ENCODE measurements around the gene TNFSF4.
"Not testable (repeated sequence)": the region's sequence is repeated elsewhere in the genome, so short reads cannot be mapped to it uniquely, and the experiment has no call there.

The TNFSF4 gene

GRCh38 chr1:173239058-173239457, 31.9 kb upstream of the TNFSF4 start:
- no peak overlapping the region for H3K27ac ChIP-seq (ENCODE audit: insufficient read depth, low read depth, low read length, poor library complexity, severe bottlenecking)
- 93 to 97% methylated on average over 2 of the region's 2 CpGs for WGBS, 2 experiments
- H3K27me3 ChIP-seq (ENCODE audit: control insufficient read depth, insufficient read depth, low read length, poor library complexity, severe bottlenecking), result no peaks in the 10 kb centered on the region
- H3K4me3 ChIP-seq (ENCODE audit: insufficient read depth, low read depth, low read length), result no peak overlapping the region
- no peaks in the 10 kb centered on the region for H3K4me1 ChIP-seq (ENCODE audit: control insufficient read depth, insufficient read depth, low read length)
- H3K36me3 ChIP-seq (ENCODE audit: control insufficient read depth, insufficient read depth, low read length), result no peaks in the 10 kb centered on the region
- H3K9me3 ChIP-seq (ENCODE audit: control insufficient read depth, low read length), result no peaks in the 10 kb centered on the region

GRCh38 chr1:173234899-173235298, 27.8 kb upstream of the TNFSF4 start:
- no peaks in the 10 kb centered on the region for H3K4me1 ChIP-seq (ENCODE audit: control insufficient read depth, insufficient read depth, low read length)
- WGBS, 2 experiments, result 88 to 93% methylated on average over 3 to 4 of the region's 4 CpGs

GRCh38 chr1:173234434-173234833, 27.3 kb upstream of the TNFSF4 start:
- WGBS, 2 experiments, result 80% methylated on average over 1 of the region's 3 CpGs; no CpG with 5 or more reads in 1 of the 2 experiments
- not testable (repeated sequence) for H3K4me3 ChIP-seq (ENCODE audit: insufficient read depth, low read depth, low read length); H3K4me1 ChIP-seq (ENCODE audit: control insufficient read depth, insufficient read depth, low read length); H3K9me3 ChIP-seq (ENCODE audit: control insufficient read depth, low read length); H3K36me3 ChIP-seq (ENCODE audit: control insufficient read depth, insufficient read depth, low read length); H3K27me3 ChIP-seq (ENCODE audit: control insufficient read depth, insufficient read depth, low read length, poor library complexity, severe bottlenecking); H3K27ac ChIP-seq (ENCODE audit: insufficient read depth, low read depth, low read length, poor library complexity, severe bottlenecking)

More at GRCh38 chr1:173234899-173235298, 27.8 kb upstream of the TNFSF4 start:
- Histone ChIP-seq H3K9me3 (ENCODE audit: control insufficient read depth, low read length) (no peaks in the 10 kb centered on the region), H3K27ac (ENCODE audit: insufficient read depth, low read depth, low read length, poor library complexity, severe bottlenecking) (no peak overlapping the region), H3K36me3 (ENCODE audit: control insufficient read depth, insufficient read depth, low read length) (no peaks in the 10 kb centered on the region), H3K4me3 (ENCODE audit: insufficient read depth, low read depth, low read length) (no peak overlapping the region), H3K27me3 (ENCODE audit: control insufficient read depth, insufficient read depth, low read length, poor library complexity, severe bottlenecking) (no peaks in the 10 kb centered on the region)

GRCh38 chr1:173229031-173229430, 21.9 kb upstream of the TNFSF4 start:
- not testable (repeated sequence) for H3K27ac ChIP-seq (ENCODE audit: insufficient read depth, low read depth, low read length, poor library complexity, severe bottlenecking); H3K27me3 ChIP-seq (ENCODE audit: control insufficient read depth, insufficient read depth, low read length, poor library complexity, severe bottlenecking); H3K9me3 ChIP-seq (ENCODE audit: control insufficient read depth, low read length); H3K36me3 ChIP-seq (ENCODE audit: control insufficient read depth, insufficient read depth, low read length); H3K4me3 ChIP-seq (ENCODE audit: insufficient read depth, low read depth, low read length); H3K4me1 ChIP-seq (ENCODE audit: control insufficient read depth, insufficient read depth, low read length)
- WGBS, 2 experiments, result 94 to 96% methylated on average over 2 to 3 of the region's 3 CpGs

- Histone ChIP-seq H3K4me1 (ENCODE audit: control insufficient read depth, insufficient read depth, low read length) (no peaks in the 10 kb centered on the region), H3K27me3 (ENCODE audit: control insufficient read depth, insufficient read depth, low read length, poor library complexity, severe bottlenecking) (no peaks in the 10 kb centered on the region), H3K36me3 (ENCODE audit: control insufficient read depth, insufficient read depth, low read length) (no peaks in the 10 kb centered on the region), H3K4me3 (ENCODE audit: insufficient read depth, low read depth, low read length) (no peak overlapping the region), H3K9me3 (ENCODE audit: control insufficient read depth, low read length) (no peaks in the 10 kb centered on the region), H3K27ac (ENCODE audit: insufficient read depth, low read depth, low read length, poor library complexity, severe bottlenecking) (no peak overlapping the region)
These were observed 17.8 kb upstream of the TNFSF4 start for GRCh38 chr1:173224949-173225348.

- Histone ChIP-seq H3K27me3 (ENCODE audit: control insufficient read depth, insufficient read depth, low read length, poor library complexity, severe bottlenecking) (no peaks in the 10 kb centered on the region), H3K36me3 (ENCODE audit: control insufficient read depth, insufficient read depth, low read length) (no peaks in the 10 kb centered on the region), H3K4me1 (ENCODE audit: control insufficient read depth, insufficient read depth, low read length) (no peaks in the 10 kb centered on the region), H3K27ac (ENCODE audit: insufficient read depth, low read depth, low read length, poor library complexity, severe bottlenecking) (no peak overlapping the region), H3K4me3 (ENCODE audit: insufficient read depth, low read depth, low read length) (no peak overlapping the region), H3K9me3 (ENCODE audit: control insufficient read depth, low read length) (no peaks in the 10 kb centered on the region)
- WGBS, 2 experiments, result 90 to 93% methylated on average over 3 of the region's 3 CpGs
These were observed 17.3 kb upstream of the TNFSF4 start for GRCh38 chr1:173224280-173224892.

- no peaks in the 10 kb centered on the region for H3K4me1 ChIP-seq (ENCODE audit: control insufficient read depth, insufficient read depth, low read length)
- H3K36me3 ChIP-seq (ENCODE audit: control insufficient read depth, insufficient read depth, low read length), result no peaks in the 10 kb centered on the region
- no peak overlapping the region for H3K4me3 ChIP-seq (ENCODE audit: insufficient read depth, low read depth, low read length)
- no peaks in the 10 kb centered on the region for H3K27me3 ChIP-seq (ENCODE audit: control insufficient read depth, insufficient read depth, low read length, poor library complexity, severe bottlenecking)
- no peak overlapping the region for H3K27ac ChIP-seq (ENCODE audit: insufficient read depth, low read depth, low read length, poor library complexity, severe bottlenecking)
- H3K9me3 ChIP-seq (ENCODE audit: control insufficient read depth, low read length), result no peaks in the 10 kb centered on the region
These were observed 15.9 kb upstream of the TNFSF4 start for GRCh38 chr1:173223031-173223380.

GRCh38 chr1:173222149-173223030, 15.3 kb upstream of the TNFSF4 start:
- no peak overlapping the region for H3K27ac ChIP-seq (ENCODE audit: insufficient read depth, low read depth, low read length, poor library complexity, severe bottlenecking)
- H3K36me3 ChIP-seq (ENCODE audit: control insufficient read depth, insufficient read depth, low read length), result no peaks in the 10 kb centered on the region
- H3K4me1 ChIP-seq (ENCODE audit: control insufficient read depth, insufficient read depth, low read length), result no peaks in the 10 kb centered on the region
- WGBS, 2 experiments, result 81 to 88% methylated on average over 3 of the region's 3 CpGs
- no peak overlapping the region for H3K4me3 ChIP-seq (ENCODE audit: insufficient read depth, low read depth, low read length)
- no peaks in the 10 kb centered on the region for H3K27me3 ChIP-seq (ENCODE audit: control insufficient read depth, insufficient read depth, low read length, poor library complexity, severe bottlenecking)
- H3K9me3 ChIP-seq (ENCODE audit: control insufficient read depth, low read length), result no peaks in the 10 kb centered on the region

GRCh38 chr1:173220157-173220556, 13.0 kb upstream of the TNFSF4 start:
- Histone ChIP-seq H3K27ac (ENCODE audit: insufficient read depth, low read depth, low read length, poor library complexity, severe bottlenecking) (no peak overlapping the region), H3K27me3 (ENCODE audit: control insufficient read depth, insufficient read depth, low read length, poor library complexity, severe bottlenecking) (no peaks in the 10 kb centered on the region), H3K36me3 (ENCODE audit: control insufficient read depth, insufficient read depth, low read length) (no peaks in the 10 kb centered on the region), H3K4me1 (ENCODE audit: control insufficient read depth, insufficient read depth, low read length) (no peaks in the 10 kb centered on the region), H3K9me3 (ENCODE audit: control insufficient read depth, low read length) (no peaks in the 10 kb centered on the region), H3K4me3 (ENCODE audit: insufficient read depth, low read depth, low read length) (no peak overlapping the region)
- 90% methylated on average over 1 of the region's 1 CpG; no CpG with 5 or more reads in 1 of the 2 experiments for WGBS, 2 experiments

GRCh38 chr1:173213665-173214064, 6.5 kb upstream of the TNFSF4 start:
- H3K27me3 ChIP-seq (ENCODE audit: control insufficient read depth, insufficient read depth, low read length, poor library complexity, severe bottlenecking), result no peaks in the 10 kb centered on the region
- peaks cover 7% of the 10 kb centered on the region for H3K4me1 ChIP-seq (ENCODE audit: control insufficient read depth, insufficient read depth, low read length)
- WGBS, 2 experiments, result 100% methylated on average over 1 of the region's 1 CpG; no CpG with 5 or more reads in 1 of the 2 experiments
- H3K4me3 ChIP-seq (ENCODE audit: insufficient read depth, low read depth, low read length), result no peak overlapping the region
- no peaks in the 10 kb centered on the region for H3K9me3 ChIP-seq (ENCODE audit: control insufficient read depth, low read length)
- no peaks in the 10 kb centered on the region for H3K36me3 ChIP-seq (ENCODE audit: control insufficient read depth, insufficient read depth, low read length)
- no peak overlapping the region for H3K27ac ChIP-seq (ENCODE audit: insufficient read depth, low read depth, low read length, poor library complexity, severe bottlenecking)
